CMK (cell line): ENCODE results near the gene POU6F1.
"Not testable (repeated sequence)": the region's sequence is repeated elsewhere in the genome, so short reads cannot be mapped to it uniquely, and the experiment has no call there.

ENCODE experiments used
- DNase-seq: peaks from one replicate; pipeline ENCODE4 v3.0.0-alpha.2; 2010; ENCODE audit warnings: low read depth

The POU6F1 gene

DNA sequence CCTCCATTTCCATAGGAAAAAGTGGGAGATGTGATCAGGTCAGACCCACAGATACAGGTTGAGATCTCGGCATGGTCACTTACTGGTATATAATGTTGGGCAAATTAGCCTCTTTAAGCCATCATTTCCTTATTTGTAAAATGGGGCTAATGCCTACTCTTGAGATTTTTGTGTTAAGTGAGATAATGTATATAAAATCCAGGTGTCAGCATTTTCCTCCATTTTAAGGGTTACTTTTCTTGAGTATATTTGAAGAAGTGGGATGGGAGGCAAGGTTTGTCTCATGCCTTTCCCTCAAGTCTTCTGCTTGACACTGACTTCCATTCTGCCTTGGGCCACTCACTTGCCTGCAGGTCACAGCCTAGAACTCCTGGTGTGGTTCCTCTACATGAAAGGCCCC is 10.1 kb upstream of the POU6F1 start:
- DNase-seq = no peak

DNA sequence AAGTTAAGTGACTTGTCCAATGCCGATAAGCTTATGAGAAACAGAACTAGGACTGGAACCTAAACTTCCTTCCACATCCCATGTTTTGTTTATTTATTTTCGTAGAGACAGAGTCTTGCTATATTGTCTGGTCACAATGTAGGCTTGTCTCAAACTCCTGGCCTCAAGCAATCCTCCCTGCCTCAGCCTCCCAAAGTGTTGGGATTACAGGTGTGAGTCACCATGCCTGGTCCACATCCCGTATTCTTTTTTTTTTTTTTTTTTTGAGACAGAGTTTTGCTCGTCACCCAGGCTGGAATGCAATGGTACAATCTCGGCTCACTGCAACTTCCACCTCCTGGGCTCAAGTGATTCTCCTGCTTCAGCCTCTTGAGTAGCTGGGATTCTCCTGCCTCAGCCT is 9.2 kb upstream of the POU6F1 start:
- DNase-seq = not testable (repeated sequence)

DNA sequence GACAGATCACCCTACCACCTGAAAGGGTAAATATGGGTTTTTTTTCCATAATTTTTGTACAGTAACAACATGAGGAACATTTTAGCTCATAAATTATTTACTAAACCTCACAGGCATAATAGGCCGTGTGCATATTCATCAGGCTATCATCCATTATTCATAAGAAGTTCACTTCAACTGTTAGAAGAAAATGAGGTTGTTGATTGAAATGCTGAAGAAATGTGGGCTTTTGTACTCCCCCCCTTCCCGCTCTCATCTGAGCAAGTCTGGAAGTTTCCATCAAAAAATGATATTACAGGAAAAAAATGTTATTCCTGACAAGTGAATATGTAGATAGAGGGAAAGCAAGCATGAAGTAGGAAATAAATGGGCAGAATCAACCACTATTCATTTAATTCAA is 7.9 kb upstream of the POU6F1 start:
- no peak for DNase-seq

DNA sequence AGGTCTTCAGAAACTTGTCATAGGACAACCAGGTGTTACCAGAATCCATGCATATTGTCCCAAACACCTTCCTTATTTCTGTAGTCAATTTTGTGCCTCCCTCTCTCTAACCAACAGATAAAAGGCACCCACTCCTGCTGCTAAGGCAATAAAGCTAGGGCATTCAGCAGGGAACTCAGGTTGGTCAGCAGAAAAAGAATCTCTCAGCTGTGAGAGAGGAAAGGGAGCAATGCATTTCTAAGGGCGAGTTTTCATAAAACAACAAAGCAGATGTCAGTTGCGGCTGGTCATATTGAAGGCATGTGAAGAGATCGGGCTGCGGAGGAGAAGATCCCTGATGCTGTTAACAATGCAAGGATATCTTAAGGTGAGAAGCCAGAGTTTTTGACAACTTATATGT is 7.4 kb upstream of the POU6F1 start:
- no peak for DNase-seq

DNA sequence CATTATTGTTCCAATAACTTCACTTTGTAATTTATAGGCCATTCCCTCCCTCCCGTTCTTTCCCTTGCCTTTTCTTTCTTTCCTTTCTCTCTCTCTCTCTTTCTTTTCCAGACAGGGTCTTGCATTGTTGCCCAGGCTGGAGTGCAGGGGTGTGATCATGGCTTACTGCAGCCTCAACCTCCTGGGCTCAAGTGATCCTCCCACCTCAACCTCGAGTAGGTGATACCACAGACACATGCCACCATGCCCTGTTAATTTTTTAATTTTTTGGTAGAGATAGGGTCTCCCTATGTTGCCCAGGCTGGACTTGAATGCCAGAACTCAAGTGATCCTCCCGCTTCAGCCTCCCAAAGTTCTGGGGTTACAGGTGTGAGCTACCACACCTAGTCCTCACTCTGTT is 6.8 kb upstream of the POU6F1 start:
- DNase-seq = no peak

DNA sequence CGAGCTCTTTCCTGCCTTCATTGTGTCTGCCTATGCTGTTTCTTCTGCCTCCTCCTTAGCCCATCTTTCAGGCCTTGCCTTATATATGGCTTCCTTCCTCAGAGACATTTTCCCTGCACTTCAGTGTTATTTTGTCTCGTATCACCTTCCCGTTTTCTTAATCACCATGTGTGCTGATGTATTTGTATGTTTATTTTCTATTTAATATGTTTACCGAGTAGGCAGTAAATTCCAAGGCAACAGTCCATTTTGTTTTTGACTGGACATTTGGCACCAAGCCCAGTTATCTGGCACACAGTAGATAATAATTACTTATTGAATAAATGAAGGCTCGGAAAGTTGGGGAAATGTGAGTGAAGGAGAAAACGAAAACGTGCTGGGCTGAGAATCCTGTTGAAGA is 4.6 kb upstream of the POU6F1 start:
- no peak for DNase-seq

DNA sequence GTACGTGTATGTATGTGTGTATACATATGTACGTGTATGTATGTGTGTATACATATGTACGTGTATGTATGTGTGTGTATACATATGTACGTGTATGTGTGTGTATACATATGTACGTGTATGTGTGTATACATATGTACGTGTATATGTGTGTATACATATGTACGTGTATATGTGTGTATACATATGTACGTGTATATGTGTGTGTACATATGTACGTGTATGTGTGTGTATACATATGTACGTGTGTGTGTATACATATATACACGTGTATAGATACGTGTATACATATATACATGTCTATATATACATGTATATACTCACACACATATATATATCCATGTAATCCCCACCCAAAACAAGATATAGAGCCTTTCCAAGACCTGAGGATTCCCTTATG is 2.0 kb upstream of the POU6F1 start:
- DNase-seq = not testable (repeated sequence)

DNA sequence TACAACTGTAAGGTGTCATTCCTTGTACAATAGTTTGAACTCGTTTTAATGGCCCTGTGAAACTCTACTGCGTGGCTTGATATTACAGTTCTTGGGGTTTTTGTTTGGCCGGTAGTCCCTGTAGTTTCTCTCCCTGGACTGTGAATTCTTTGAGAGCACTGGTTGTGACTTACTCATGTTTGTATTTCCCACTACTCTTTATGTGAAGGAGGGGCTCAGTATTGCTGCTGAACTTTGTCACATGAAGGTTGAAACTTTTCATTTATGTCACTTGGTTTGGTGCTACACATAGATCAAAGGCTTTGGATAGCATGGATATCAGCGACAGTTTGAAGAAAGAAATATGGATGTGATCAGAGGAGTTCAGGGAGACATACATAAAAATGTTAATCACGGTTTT is 1.5 kb upstream of the POU6F1 start:
- no peak for DNase-seq

DNA sequence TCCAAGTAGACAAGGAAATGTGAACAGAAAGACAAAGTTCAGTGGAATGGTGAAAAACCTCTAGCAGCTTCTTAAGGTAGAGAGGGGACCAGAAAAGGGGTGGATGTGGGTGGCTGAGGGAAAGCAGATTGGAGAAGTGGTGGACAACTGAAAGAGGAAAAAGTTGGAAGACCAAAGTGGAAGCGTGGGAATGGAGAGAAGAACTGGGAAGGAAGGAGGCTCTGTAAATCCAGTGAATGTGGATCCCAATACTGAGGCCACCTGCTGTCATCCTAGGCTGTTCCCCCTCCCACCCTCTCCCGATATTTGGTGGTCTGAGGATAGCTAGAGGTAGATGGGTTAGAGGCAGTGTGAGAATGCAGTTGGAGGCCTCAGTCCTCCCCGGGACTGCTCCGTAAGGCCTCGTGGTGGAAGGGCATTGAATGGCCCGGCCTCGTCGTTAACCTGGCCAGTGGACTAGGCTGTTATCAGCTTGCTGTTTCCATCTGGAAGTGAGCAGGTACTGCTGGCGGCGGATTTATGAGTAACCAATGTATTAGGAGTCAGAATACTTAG is 822 bp upstream of the POU6F1 start:
- DNase-seq = no peak

DNA sequence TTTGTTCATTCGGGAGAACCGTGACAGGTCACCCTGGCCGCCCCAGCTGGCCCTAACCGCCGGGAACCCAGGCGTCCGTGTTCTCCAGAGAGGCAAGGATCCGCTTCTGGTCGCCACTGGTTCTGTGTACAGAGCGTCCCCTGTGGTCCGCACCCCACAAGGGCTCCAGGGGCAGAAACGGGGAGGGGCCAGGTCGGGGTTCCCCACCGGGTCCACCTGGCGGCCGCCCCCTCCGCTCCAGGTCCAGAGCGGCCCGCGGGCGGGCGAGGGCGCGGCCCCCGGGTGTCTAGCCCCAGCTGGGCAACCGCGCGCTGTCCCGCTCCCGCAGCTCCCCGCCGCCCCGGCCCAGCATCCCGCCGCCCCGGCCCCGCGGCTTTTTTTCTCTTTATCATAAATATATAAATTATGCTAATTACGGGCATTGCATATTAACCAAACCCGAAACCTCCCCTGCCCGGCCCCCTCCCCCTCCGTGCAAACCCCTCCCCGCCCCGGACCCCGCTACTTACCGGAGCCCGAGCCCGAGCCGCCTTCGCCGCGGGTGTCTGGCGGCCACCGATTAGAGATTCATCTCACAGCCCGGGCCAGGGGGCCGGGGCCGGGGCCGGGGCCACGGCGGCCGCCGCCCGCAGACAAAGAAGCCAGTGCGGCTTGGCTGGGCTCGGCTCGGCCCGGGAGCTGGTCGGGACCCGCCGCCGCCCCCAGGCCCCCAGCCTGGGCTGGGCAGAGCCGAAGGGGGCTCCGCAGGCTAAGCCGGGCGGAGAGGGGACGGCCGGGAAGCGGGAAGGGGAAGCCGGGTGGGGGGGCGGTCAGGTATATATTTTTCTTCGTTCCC is 512 bp downstream of the POU6F1 start:
- no peak for DNase-seq

DNA sequence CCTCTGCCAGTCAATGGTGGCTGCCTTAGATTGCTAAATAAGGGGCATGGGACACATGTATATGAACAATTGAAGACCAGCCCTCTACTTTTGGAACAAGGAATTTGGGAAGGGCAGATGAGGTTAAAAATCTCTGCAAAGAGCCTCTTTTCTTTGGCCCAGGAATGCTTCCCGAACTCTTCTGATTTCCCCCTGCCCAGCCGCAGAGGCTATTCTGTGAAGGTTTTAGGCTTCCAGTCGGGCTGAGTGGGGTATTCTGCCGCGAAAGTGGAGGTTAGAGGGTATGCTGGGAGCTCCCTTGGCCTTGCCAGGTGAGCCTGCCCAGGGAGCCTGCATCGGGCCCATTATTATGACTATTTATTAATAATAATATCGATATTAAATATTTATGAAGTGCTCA is 1.2 kb downstream of the POU6F1 start:
- no peak for DNase-seq

DNA sequence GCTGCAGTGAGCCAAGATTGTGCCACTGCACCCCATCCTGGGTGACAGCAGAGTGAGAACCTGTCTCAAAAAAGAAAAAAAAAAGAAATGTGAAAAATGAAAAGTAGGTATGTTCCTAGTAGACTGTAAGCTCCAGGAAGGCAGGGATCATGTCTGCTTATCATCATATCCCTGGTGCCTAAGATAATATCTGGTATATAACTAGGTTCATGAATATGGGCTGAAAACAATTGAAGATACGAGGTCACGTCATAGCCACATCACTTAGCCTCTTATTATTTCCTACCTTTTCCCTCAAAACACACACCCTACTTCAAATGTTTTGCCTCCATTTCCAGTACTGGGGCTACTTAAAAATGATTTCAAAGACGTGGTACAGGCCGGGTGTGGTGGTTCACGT is 3.0 kb downstream of the POU6F1 start:
- no peak for DNase-seq

DNA sequence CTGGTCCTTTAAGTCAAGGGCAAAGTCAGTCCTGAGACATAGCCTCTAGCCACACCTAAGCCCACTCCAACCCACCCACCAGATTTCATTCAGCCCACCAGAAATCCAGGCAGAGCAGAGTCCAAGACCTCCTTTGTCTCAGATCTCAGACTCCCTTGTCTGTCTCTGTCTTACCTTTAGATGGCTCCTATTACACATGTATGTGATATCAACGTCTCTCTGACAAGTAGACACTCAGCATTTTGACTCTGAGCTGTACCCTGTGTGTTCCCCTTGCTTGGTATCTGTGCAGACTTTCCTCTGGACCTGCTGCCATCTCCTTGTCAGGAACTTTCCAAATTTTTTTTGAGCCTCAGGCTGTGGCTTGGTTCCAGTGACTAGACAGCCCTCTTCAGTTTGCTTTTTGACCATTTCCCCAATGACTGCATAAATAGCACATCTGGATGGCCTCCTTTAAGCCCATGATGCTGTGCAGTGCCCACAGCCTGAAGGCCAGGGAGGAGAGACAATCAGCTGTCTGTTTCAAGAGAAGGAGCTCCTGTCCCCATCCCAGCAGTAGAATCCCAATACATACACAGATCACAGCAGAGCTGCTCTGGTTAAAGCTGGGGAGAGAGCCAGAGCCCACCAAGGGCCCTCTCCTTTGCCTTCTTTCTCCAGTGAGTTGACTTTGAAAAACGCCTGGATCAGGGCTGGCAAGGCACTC is 7.0 kb downstream of the POU6F1 start:
- DNase-seq = no peak

DNA sequence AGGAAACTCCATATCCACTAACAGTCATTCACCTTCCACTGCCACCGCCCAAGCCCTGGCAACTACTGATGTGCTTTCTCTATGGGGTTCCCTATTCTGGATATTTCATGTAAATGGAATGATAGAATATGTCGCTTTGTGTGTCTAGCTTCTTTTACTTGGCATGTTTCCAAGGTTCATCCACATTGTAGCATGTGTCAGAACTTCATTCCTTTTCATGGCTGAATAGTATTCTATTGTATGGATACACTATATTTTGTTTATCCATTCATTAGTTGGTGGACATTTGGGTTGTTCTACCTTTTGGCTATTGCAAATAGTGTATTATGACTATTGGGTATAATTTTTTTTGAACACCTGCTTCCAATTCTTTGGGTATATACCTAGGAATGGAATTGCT is 8.6 kb downstream of the POU6F1 start:
- no peak for DNase-seq

DNA sequence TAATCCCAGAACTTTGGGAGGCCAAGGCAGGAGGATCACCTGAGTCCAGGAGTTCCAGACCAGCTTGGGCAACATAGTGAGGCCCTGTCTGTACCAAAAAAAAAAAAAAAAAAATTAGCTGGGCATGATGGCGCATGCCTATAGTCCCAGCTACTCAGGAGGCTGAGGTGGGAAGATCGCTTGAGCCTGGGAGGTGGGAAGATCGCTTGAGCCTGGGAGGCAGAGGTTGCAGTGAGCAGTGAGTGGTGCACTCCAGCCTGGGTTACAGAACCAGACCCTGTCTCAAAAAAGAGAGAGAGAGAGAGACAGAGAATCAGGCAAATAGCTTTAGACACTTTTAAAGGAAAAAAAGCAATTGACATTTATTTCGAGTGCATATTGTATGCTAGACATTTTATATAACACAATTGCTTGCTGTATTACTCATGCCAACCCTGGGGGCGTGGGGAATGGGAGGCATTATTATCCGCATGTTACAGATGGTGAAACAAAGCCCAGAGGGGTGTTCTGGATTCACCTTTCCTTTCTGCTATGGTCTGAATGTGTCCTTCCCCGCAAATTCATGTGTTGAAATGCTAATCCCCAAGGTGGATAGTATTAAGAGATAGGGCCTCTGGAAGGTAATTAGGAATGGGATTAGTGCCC is 9.7 kb downstream of the POU6F1 start:
- DNase-seq = no peak

DNA sequence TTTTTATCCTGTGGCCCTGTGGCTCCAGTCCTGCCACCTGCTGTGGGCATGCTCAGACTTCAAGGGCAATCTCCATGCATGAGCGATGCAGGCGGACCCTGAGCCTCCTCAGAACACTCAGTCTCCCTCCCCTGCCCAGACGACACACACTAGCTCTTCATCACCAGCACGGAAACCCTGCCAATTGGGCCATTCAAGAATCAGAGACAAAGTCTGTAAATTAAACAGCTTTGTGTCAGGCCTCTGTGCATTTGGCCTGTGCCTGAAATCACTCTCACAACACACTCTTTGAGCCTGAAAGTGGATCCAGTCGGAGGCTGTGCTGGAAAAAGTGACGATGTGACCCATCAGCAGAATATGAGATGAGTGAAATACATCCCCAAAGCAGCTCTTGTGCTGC is 12.5 kb downstream of the POU6F1 start:
- no peak for DNase-seq

DNA sequence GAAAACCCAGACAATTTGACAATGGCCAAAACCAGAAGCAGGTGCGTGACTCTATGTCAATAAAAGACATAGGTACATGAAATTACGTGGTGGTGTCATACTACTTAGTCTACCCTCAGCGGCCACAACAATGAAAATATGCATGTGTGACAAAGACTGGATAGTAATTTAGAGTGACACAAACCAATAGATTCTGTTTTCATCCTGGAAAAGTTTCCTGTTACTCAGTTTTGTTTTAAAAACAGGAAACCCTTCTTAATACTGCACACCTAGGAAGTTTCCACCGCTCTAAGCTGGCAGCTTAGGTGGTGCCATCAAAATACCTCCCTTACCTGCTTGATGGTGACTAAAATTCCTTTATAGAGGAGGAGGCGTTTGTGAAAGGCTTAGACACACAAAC is 15.1 kb downstream of the POU6F1 start:
- no peak for DNase-seq

DNA sequence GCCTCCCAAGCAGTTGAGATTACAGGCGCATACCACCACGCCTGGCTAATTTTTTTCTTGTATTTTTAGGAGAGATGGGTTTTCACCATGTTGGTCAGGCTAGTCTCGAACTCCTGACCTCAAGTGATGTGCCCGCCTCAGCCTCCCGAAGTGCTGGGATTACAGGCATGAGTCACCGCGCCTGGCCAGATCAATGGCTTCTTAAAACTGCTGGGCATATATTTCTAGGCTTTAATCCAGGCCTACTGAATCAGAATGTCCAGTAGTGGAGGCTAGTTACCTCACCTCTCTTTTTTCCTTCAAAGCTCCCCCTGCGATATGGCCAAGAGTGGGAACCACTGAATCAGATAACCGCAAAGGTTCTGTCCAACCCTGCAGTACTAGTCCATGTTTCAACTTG is 17.1 kb downstream of the POU6F1 start:
- no peak for DNase-seq

DNA sequence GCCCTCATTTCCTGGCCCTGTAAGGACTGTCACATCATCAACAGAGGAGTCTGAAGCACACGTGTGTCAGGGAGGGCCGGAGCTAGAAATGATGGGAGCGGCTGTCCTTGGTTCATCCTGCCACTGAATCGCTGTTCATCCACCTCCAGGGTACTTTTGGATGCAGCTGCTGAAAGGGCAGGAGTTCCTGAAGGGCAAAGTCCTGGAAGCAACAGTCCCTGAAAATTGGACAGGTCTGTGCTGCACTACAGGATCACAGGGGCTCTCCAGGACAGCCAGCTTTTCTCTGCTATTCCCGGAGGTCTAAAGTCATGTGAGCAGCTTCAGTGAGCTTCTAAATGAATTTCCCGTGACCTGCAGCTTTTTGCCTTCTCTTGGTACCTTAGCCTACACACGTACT is 17.7 kb downstream of the POU6F1 start:
- no peak for DNase-seq

DNA sequence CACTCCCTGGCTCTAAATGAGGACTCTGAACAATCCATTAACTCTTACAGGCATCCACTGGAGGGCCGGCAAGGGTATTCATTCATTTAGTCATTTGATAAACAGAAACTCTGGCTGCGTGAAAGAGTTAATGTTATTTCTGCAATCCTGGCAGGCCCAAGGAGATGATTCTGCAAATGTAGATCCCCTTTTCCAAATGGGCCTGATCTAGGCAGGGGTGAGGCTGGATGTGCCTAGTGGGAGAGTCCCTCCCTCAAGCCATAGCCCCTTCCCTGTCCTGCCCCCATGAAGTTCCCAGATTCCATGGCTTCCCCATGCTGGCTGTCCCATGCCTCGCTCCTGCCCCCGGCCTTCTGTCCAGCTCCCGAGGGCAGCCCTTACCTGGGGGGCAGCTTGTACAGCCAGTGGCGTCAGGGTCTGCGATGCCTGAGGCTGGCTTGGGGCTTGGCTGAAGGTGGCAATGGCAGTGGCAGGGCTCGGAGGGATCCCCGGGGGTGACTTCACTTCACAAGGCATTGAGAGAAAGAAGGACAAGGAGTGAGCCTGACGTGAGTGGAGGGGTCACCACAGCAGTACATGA is 18.4 kb downstream of the POU6F1 start:
- DNase-seq = no peak

DNA sequence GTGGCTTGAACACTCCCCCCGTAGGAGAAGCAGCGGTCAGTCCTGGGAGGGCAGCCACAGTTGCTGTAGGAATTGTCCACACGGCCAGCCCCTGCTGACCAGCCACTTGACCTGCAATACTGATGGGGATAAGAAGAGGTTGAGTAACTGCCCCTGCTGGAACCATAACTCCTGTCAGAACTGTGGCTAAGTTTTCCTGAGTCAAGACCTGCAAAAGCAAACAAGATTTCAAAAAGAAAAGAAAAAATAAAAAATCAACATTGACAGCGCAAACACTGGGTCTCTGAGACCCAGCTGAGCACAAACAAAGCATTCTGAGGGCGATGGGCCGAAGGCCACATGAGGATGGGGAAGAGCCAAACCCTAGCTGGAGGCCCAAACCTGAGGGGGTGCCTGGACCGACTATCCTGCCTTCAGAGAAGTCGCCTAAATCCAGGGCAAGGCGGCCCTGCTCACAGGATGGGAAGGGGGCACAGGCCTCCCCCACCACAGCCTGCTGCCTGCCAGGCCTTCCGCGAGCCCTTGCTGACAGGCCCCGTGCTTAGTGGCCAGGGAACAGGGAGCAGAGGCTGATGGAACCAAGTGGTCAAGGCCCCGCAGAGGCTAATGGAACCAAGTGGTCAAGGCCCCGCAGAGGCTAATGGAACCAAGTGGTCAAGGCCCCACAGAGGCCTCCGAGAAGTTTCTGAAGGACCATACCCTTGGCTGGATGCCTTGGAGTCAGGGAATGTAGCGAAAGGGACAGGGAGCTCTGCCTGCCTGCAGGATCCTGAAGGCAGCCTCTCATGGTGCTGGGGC is 19.1 kb downstream of the POU6F1 start:
- no peak for DNase-seq
